ENCODE results near the gene RBKS. TPM values are rescaled to one million over a fixed set of nuclear protein-coding genes. Genes with fewer than 3 reads are reported as not detected.

Gene RBKS
- total RNA-seq, 1 donor from 2014 or later = 2.0 TPM

GRCh38 chr2:27736890-27737204 lies 153.3 kb downstream of the RBKS start:
- no peak for DNase-seq (ENCODE audit: low read depth)

DNA sequence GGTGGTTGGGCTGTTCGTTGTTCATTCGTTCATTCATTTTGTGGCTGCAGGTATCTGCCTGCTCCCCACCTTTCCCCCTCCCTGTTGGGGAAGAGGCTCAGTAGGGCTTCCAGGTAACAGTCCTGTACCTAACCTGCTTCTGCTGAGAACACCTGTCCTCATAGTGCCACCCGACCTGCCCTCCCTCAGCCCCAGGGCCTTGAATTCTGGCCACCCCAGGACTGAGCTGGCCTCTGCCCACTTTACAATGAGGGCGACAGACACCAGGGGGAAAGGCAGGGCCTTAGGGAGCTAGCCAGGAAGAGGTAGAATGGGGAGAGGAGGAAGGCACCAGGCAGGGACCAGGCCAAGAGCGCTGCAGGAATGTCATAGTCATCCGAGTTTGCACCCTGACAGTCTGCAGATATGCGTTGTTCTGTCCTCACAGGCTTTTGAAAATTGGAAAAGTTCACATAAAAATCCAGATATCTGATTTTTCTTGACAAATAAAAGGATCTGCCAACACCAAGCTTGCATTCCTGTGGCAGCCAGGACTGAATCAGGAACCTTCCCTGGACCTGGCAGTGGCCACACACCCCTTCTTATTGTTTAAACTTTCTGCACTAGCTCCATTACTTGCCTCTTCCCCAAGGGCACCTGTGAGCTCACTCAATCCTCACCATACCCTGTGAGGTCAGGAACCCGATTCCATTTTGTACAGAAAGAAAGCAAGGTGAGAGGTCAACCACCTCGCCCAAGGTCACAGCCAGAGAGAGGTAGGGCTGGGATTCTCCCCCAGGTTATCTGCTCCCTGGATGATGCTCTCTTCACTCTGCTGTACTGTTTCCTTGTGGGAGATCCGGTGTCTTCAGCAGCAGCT lies 153.9 kb downstream of the RBKS start:
- DNase-seq (ENCODE audit: low read depth) = no peak

DNA sequence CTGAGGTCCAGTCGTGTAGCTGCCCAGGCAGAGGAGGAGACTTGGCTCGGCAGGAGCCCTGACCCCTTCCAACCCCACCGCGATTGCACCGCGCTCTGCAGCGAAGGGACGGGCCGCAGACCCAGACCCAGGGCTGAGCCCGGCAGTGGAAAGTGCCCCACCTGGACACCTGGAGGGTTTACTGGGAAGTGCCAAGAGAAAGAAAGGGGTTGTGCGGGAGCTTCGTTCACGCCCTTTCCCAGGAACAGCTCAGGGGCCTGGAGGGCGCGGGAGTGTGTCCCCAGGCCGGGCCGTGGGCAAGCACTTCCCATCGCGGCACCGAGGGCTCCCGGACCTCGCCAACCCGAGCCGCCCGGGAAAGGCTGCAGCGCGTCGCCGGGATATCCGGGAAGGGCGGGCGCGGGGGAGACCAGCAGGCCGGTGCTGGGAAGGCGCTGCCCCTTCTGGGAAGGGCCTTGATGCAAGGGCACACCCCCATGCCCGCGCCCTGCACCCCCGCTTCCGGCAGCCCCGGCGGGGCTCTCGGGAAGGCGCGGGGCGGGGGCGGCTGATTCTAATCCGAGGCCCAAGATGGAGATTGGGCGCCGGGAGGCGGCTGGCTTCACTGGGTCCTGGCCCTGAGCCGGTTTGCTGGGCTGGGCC lies 154.8 kb downstream of the RBKS start:
- peak; percentile 63 for DNase-seq (ENCODE audit: low read depth)

GRCh38 chr2:27734305-27734704 lies 155.9 kb downstream of the RBKS start:
- DNase-seq (ENCODE audit: low read depth) = no peak

Other genes starting within 250 kb of the RBKS start
- 35.4 and 44.0 TPM in 2 replicates for gene SUPT7L, start 226.8 kb downstream of the RBKS start, total RNA-seq
- 34.7 and 41.2 TPM in 2 replicates for gene SLC4A1AP, start 226.5 kb downstream of the RBKS start, total RNA-seq
- 126 and 134 TPM in 2 replicates for gene MRPL33, start 118.7 kb downstream of the RBKS start, total RNA-seq
- 34.6 and 46.2 TPM in 2 replicates for gene BABAM2, start 342 bp upstream of the RBKS start, total RNA-seq